Measurements from ENCODE around the gene CACNA1I.

CACNA1I gene

GRCh38 chr22:39669432-39669831 is 98.9 kb downstream of the CACNA1I start:
- intact Hi-C loops (cut with micrococcal nuclease) = no loop called here
- H3K4me1 Mint-ChIP-seq (ENCODE audit: low read depth) = no peaks in the 10 kb centered on the region
- H3K9me3 Mint-ChIP-seq = peaks cover 18% of the 10 kb centered on the region
- no peak overlapping the region for H3K27ac Mint-ChIP-seq
- H3K4me3 Mint-ChIP-seq = no peak overlapping the region
- peaks cover 39% of the 10 kb centered on the region for H3K27me3 Mint-ChIP-seq
- H3K36me3 Mint-ChIP-seq (ENCODE audit: low read depth) = no peaks in the 10 kb centered on the region

DNA sequence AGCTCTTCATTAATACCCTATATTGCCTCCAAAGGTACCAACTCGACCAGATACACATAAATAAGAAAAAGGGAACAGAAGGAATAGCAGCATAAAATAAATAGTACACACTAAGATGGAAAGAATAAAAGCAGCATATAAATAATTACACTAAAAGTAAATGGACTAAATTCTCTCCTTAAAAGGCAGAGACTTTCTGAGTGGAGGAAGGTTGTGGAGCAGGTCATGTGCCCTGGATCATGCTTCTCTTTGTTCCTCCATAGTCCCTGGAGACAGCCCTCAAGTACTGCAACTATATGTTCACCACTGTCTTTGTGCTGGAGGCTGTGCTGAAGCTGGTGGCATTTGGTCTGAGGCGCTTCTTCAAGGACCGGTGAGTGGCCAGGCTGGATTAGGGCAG is 101.4 kb downstream of the CACNA1I start:
- intact Hi-C loops (cut with micrococcal nuclease) = no loop called here
- Mint-ChIP-seq H3K4me1 (ENCODE audit: low read depth) (no peaks in the 10 kb centered on the region), H3K4me3 (no peak overlapping the region), H3K27me3 (peaks cover 30% of the 10 kb centered on the region), H3K9me3 (peaks cover 18% of the 10 kb centered on the region), H3K27ac (no peak overlapping the region), H3K36me3 (ENCODE audit: low read depth) (no peaks in the 10 kb centered on the region)

- H3K4me1 Mint-ChIP-seq (ENCODE audit: low read depth) = no peaks in the 10 kb centered on the region
- peaks cover 18% of the 10 kb centered on the region for H3K27me3 Mint-ChIP-seq
- peaks cover 18% of the 10 kb centered on the region for H3K9me3 Mint-ChIP-seq
- no peaks in the 10 kb centered on the region for H3K36me3 Mint-ChIP-seq (ENCODE audit: low read depth)
- no peak overlapping the region for H3K4me3 Mint-ChIP-seq
- no peak overlapping the region for H3K27ac Mint-ChIP-seq
- intact Hi-C loops (cut with micrococcal nuclease) = no loop called here
These were observed 104.0 kb downstream of the CACNA1I start for GRCh38 chr22:39674536-39674935.

DNA sequence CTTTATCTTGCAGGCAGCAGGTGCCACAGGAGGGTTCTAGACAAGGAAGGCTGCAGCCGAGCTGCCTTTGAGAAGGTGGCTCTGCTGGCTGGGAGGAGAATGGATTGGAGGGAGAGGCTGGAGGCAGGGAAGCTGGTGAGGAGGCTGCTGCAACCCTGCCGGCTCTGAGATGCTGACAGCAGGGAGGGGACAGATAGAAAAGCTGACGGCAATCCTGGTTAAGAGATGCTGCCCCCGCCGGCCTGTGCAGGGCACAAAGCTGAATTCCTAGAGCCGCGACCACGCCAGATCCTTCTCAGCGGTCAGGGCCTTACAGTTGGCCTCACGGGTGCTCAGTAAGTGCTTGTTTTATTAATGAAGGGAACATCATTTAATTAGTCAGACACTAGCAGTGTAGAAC is 105.4 kb downstream of the CACNA1I start:
- Mint-ChIP-seq H3K4me3 (no peak overlapping the region), H3K4me1 (ENCODE audit: low read depth) (no peaks in the 10 kb centered on the region), H3K36me3 (ENCODE audit: low read depth) (no peaks in the 10 kb centered on the region), H3K9me3 (peaks cover 17% of the 10 kb centered on the region), H3K27ac (no peak overlapping the region), H3K27me3 (peaks cover 18% of the 10 kb centered on the region)
- intact Hi-C loops (cut with micrococcal nuclease) = no loop called here

DNA sequence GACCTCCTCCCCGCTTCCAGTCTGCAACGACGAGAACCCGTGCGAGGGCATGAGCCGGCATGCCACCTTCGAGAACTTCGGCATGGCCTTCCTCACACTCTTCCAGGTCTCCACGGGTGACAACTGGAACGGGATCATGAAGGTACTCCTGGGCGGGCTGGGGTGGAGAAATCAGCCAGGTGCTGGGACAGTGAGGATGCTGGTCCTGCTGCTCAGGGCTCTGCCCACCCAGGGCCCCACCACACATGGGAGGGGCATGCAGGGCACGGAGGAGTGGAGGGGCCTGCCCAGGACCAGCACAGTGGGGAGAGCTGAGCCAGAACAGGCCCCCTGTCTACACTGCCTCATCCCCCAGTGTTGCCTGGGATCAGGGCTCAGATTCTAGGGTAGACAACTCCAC is 107.4 kb downstream of the CACNA1I start:
- Mint-ChIP-seq H3K4me3 (no peak overlapping the region), H3K4me1 (ENCODE audit: low read depth) (no peaks in the 10 kb centered on the region), H3K9me3 (no peaks in the 10 kb centered on the region)

GRCh38 chr22:39678862-39679490 is 108.4 kb downstream of the CACNA1I start:
- Mint-ChIP-seq H3K4me1 (ENCODE audit: low read depth) (no peaks in the 10 kb centered on the region), H3K9me3 (no peaks in the 10 kb centered on the region), H3K27ac (no peak overlapping the region), H3K4me3 (no peak overlapping the region), H3K27me3 (peaks cover 28% of the 10 kb centered on the region), H3K36me3 (ENCODE audit: low read depth) (no peaks in the 10 kb centered on the region)
- intact Hi-C loops (cut with micrococcal nuclease) = no loop called here

More for the DNA sequence above, 107.4 kb downstream of the CACNA1I start:
- Mint-ChIP-seq H3K36me3 (ENCODE audit: low read depth) (no peaks in the 10 kb centered on the region), H3K27ac (no peak overlapping the region), H3K27me3 (peaks cover 21% of the 10 kb centered on the region)
- intact Hi-C loops (cut with micrococcal nuclease) = no loop called here

DNA sequence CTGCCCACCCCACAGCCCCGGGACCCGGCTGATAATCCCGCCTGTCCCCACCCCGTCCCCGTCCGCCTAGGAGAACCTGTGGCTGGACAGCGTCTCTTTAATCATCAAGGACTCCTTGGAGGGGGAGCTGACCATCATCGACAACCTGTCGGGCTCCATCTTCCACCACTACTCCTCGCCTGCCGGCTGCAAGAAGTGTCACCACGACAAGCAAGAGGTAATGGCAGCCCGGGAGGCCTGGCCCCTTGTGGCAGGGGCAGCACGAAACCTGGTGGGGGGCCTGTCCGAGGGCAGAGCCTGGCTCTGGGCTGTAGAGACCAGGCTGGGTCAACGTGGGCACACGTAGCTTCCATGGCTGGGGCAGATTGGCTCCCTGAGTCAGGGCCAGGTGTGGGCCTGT is 109.1 kb downstream of the CACNA1I start:
- Mint-ChIP-seq H3K9me3 (no peaks in the 10 kb centered on the region), H3K27ac (no peak overlapping the region), H3K36me3 (ENCODE audit: low read depth) (no peaks in the 10 kb centered on the region), H3K4me3 (no peak overlapping the region), H3K4me1 (ENCODE audit: low read depth) (no peaks in the 10 kb centered on the region), H3K27me3 (peaks cover 33% of the 10 kb centered on the region)
- intact Hi-C loops (cut with micrococcal nuclease) = no loop called here

DNA sequence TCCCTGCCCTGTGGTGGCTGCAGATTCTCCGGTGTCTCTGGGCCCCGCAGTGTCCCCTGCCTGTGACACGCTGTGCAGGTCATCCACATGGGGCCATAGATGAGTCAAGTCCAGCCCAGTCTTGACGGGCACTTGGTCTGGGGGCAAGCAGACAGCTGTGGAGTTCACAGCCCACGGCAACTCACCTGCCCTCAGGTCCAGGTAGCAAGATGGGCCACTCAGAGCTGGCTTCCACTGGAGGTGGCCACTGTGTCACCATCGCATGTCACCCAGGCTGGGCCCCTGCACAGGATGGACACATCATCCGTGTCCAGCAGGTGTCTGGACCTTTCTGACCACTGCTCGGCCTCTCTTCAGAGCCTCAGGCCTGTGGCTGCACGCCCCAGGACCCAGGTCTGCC is 109.9 kb downstream of the CACNA1I start:
- peaks cover 36% of the 10 kb centered on the region for H3K27me3 Mint-ChIP-seq
- intact Hi-C loops (cut with micrococcal nuclease) = no loop called here

GRCh38 chr22:39681038-39681861 is 110.7 kb downstream of the CACNA1I start:
- Mint-ChIP-seq H3K27me3 (peaks cover 30% of the 10 kb centered on the region), H3K4me3 (no peak overlapping the region), H3K9me3 (no peaks in the 10 kb centered on the region), H3K27ac (no peak overlapping the region), H3K4me1 (ENCODE audit: low read depth) (no peaks in the 10 kb centered on the region), H3K36me3 (ENCODE audit: low read depth) (no peaks in the 10 kb centered on the region)
- intact Hi-C loops (cut with micrococcal nuclease) = no loop called here

More for the DNA sequence above, 109.9 kb downstream of the CACNA1I start:
- H3K4me1 Mint-ChIP-seq (ENCODE audit: low read depth) = no peaks in the 10 kb centered on the region
- no peak overlapping the region for H3K4me3 Mint-ChIP-seq
- H3K27ac Mint-ChIP-seq = no peak overlapping the region
- no peaks in the 10 kb centered on the region for H3K36me3 Mint-ChIP-seq (ENCODE audit: low read depth)
- H3K9me3 Mint-ChIP-seq = no peaks in the 10 kb centered on the region

DNA sequence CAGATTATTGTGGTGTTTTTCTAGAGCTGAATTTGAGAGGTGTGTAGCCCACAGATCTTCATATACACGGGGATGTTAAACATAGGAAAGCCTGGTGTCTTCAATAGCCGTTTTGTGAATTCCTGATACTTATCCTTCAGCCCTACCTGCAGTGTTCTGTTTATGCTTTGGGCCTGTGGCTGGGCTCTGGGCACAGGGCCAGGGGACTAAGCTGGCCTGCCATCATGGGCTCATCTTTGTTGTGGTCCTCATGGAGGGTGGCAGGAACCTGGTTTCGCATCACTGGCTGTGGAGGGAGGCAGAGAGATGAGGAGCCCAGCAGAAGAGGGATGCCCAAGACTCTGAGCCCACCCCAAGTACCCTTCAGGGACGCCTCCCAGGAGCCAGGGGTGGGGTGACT is 112.4 kb downstream of the CACNA1I start:
- intact Hi-C loops (cut with micrococcal nuclease) = no loop called here
- Mint-ChIP-seq H3K4me1 (ENCODE audit: low read depth) (no peaks in the 10 kb centered on the region), H3K36me3 (ENCODE audit: low read depth) (no peaks in the 10 kb centered on the region), H3K4me3 (no peak overlapping the region), H3K9me3 (no peaks in the 10 kb centered on the region), H3K27ac (no peak overlapping the region), H3K27me3 (peaks cover 46% of the 10 kb centered on the region)

DNA sequence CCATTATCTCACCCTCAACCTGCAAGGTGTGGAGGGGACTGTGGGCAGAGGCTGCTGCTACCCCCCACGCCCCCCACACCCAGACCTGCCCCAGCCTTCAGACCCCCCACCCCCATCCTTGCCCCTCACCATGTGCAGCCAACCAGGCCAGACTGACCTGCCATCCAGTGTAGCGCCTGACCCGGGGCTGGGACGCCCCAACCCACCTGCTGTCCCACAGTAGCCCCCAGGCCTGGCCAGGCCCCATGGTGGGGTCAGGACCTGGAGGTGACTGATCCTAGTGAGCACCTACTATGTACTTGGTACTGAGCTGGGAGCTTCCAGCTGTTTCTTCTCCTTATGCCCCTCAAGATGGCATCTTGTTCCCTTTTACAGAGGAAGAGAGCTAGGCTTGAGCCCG is 113.1 kb downstream of the CACNA1I start:
- Mint-ChIP-seq H3K9me3 (no peaks in the 10 kb centered on the region), H3K4me1 (ENCODE audit: low read depth) (no peaks in the 10 kb centered on the region), H3K36me3 (ENCODE audit: low read depth) (no peaks in the 10 kb centered on the region), H3K4me3 (no peak overlapping the region), H3K27me3 (peaks cover 52% of the 10 kb centered on the region), H3K27ac (no peak overlapping the region)
- intact Hi-C loops (cut with micrococcal nuclease) = no loop called here

GRCh38 chr22:39684702-39685281 is 114.2 kb downstream of the CACNA1I start:
- intact Hi-C loops (cut with micrococcal nuclease) = no loop called here
- H3K4me1 Mint-ChIP-seq (ENCODE audit: low read depth) = no peaks in the 10 kb centered on the region
- no peak overlapping the region for H3K27ac Mint-ChIP-seq
- no peaks in the 10 kb centered on the region for H3K9me3 Mint-ChIP-seq
- no peak overlapping the region for H3K4me3 Mint-ChIP-seq
- H3K27me3 Mint-ChIP-seq = peaks cover 61% of the 10 kb centered on the region
- H3K36me3 Mint-ChIP-seq (ENCODE audit: low read depth) = no peaks in the 10 kb centered on the region

DNA sequence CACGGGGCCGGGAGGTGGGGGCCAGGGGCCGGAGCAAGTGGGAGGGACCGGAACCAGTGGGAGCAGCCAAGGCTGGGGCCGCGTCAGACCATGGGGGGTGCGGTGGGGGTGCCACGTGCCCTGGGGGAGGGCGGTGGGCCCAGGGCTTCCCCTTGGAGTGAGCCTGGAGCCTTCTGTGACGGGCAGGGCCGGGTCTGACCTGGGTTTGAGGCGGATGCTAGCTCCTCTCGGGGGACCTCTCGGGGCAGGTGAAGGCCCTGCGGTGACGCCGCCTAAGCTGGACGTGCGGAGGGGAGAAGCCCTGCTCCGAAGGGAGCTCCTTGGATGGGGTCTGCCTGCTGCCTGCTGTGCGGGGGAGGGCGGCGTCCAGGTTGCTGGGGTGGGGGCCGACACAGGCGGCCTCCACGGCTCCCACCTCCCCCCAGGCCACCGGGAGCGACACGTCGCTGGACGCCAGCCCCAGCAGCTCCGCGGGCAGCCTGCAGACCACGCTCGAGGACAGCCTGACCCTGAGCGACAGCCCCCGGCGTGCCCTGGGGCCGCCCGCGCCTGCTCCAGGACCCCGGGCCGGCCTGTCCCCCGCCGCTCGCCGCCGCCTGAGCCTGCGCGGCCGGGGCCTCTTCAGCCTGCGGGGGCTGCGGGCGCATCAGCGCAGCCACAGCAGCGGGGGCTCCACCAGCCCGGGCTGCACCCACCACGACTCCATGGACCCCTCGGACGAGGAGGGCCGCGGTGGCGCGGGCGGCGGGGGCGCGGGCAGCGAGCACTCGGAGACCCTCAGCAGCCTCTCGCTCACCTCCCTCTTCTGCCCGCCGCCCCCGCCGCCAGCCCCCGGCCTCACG is 115.0 kb downstream of the CACNA1I start:
- H3K27ac Mint-ChIP-seq = no peak overlapping the region
- H3K9me3 Mint-ChIP-seq = no peaks in the 10 kb centered on the region
- no peaks in the 10 kb centered on the region for H3K4me1 Mint-ChIP-seq (ENCODE audit: low read depth)
- peaks cover 69% of the 10 kb centered on the region for H3K27me3 Mint-ChIP-seq
- intact Hi-C loops (cut with micrococcal nuclease) = no loop called here
- no peak overlapping the region for H3K4me3 Mint-ChIP-seq
- H3K36me3 Mint-ChIP-seq (ENCODE audit: low read depth) = no peaks in the 10 kb centered on the region

DNA sequence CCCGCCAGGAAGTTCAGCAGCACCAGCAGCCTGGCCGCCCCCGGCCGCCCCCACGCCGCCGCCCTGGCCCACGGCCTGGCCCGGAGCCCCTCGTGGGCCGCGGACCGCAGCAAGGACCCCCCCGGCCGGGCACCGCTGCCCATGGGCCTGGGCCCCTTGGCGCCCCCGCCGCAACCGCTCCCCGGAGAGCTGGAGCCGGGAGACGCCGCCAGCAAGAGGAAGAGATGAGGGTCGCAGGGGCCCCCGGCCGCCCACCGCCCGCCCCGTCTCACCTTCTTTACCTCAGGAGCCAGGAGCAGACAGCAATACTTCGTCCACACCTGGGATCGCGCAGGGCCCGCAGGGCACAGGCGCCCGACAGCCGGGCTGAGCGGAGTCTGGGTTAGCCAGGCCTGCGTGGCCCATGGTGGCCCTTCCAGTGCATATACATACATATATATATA is 115.6 kb downstream of the CACNA1I start:
- Mint-ChIP-seq H3K27me3 (peaks cover 74% of the 10 kb centered on the region), H3K36me3 (ENCODE audit: low read depth) (no peaks in the 10 kb centered on the region), H3K4me3 (no peak overlapping the region), H3K9me3 (no peaks in the 10 kb centered on the region), H3K4me1 (ENCODE audit: low read depth) (no peaks in the 10 kb centered on the region), H3K27ac (no peak overlapping the region)
- intact Hi-C loops (cut with micrococcal nuclease) = no loop called here

Measured in dendritic cell treated with granulocyte-macrophage colony-stimulating factor and Interleukin-4, amounts not matched to agents 40 ng/mL and 50 ng/mL, for 4 days (primary cell).